HG03469 (cell line): ENCODE data around the gene ZNF10.

Source experiments
- ATAC-seq: cut with Tn5 transposase; IDR thresholded peaks from one replicate; pipeline ENCODE4 v1.9.1; 2021; ENCODE audit warnings: mild to moderate bottlenecking, moderate library complexity, moderate number of reproducible peaks; ENCODE audit not compliant: unreplicated experiment

Gene ZNF10

GRCh38 chr12:133192847-133193246, 62.4 kb downstream of the ZNF10 start:
- no peak for ATAC-seq

DNA sequence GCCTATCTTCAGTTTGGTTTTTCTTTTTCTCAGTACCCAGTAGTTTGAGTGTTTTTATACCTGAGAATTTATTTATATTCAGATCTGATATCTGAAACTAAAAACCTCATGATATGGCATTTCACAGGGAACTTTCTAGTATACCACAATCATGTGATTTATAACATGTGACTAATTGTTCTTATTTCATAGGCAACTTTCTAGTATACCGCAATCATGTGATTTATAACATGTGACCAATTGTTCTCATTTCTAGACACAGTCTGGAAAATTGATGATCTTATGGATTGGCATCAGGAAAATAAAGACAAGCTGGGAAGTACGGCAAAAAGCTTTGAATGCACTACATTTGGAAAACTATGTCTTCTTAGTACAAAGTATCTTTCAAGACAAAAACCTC, 71.5 kb downstream of the ZNF10 start:
- ATAC-seq: no peak

DNA sequence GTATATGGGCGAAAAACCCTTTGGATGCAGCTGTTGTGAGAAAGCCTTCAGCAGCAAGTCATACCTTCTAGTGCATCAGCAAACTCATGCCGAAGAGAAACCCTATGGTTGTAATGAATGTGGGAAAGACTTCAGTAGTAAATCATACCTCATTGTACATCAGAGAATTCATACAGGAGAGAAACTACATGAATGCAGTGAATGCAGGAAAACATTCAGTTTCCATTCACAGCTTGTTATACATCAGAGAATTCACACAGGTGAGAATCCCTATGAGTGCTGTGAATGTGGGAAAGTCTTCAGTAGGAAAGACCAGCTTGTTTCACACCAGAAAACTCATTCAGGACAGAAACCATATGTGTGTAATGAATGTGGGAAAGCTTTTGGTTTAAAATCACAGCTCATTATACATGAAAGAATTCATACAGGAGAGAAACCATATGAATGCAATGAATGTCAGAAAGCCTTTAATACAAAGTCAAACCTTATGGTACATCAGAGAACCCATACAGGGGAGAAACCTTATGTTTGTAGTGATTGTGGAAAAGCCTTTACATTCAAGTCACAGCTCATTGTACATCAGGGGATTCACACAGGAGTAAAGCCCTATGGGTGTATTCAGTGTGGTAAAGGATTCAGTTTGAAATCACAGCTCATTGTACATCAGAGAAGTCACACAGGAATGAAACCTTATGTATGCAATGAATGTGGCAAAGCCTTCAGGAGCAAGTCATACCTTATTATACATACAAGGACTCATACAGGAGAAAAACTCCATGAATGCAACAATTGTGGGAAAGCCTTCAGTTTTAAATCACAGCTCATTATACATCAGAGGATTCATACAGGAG, 72.3 kb downstream of the ZNF10 start:
- no peak for ATAC-seq

DNA sequence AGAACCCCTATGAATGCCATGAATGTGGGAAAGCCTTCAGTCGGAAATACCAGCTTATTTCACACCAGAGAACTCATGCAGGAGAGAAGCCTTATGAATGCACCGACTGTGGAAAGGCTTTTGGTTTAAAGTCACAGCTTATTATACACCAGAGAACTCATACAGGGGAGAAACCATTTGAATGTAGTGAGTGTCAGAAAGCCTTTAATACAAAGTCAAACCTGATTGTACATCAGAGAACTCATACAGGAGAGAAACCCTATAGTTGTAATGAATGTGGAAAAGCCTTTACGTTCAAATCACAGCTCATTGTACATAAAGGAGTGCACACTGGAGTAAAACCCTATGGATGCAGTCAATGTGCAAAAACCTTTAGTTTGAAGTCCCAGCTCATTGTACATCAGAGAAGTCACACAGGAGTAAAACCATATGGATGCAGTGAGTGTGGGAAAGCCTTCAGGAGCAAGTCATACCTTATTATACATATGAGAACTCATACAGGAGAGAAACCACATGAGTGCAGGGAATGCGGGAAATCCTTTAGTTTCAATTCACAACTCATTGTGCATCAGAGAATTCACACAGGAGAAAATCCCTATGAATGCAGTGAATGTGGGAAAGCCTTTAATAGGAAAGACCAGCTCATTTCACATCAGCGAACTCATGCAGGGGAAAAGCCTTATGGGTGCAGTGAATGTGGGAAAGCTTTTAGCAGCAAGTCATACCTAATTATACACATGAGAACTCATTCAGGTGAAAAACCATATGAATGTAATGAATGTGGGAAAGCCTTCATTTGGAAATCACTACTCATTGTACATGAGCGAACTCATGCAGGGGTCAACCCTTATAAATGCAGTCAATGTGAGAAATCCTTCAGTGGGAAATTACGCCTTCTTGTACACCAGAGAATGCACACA, 73.2 kb downstream of the ZNF10 start:
- no peak for ATAC-seq

GRCh38 chr12:133204264-133204603, 73.8 kb downstream of the ZNF10 start:
- ATAC-seq: no peak

DNA sequence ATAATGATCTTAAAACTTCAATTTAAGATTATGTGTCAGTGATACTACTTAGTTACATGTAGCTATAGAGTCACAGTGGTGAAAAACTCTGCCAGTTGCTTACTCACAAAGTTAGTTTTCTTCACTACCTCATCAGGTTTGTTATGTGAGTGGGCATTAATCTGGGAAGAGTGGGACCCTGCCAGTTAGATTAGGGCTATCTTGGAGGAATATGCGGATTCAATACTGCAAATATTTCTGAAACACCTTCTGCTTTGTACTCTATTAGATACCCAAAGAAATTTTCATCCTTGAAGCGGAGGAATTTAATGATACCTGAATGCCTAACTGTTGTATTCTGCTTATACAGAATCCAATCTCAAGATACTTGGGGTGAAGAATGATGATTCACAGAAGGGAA, 76.0 kb downstream of the ZNF10 start:
- ATAC-seq: no peak
